Testis (tissue), 3 donors: ENCODE results near the gene ABCA12. TPM values are rescaled to one million over a fixed set of nuclear protein-coding genes. Genes with fewer than 3 reads are reported as not detected.

ENCODE experiments used
- DNase-seq: peaks from one replicate; pipeline ENCODE4 v3.0.0-alpha.2; 2019
- H3K27ac ChIP-seq, 2 donors: fragments of 200-600 bp; sonication (generic); one replicate each; pipeline ENCODE4 v1.5.1; 2019
- H3K27me3 ChIP-seq: fragments of 200-600 bp; sonication (generic); one replicate; pipeline ENCODE4 v1.5.1; 2019
- H3K36me3 ChIP-seq: fragments of 200-600 bp; sonication (generic); one replicate; pipeline ENCODE4 v1.5.1; 2017; ENCODE audit warnings: low read depth; ENCODE audit errors: missing control alignments
- H3K4me1 ChIP-seq: fragments of 200-600 bp; sonication (generic); one replicate; pipeline ENCODE4 v1.5.1; 2019
- H3K4me3 ChIP-seq, 2 donors: fragments of 200-600 bp; sonication (generic); one replicate each; pipeline ENCODE4 v1.5.1; 2017 to 2019
- H3K9me3 ChIP-seq: fragments of 200-600 bp; sonication (generic); one replicate; pipeline ENCODE4 v1.5.1; 2017
- CTCF ChIP-seq, 3 experiments: fragments of 450-650 bp in 2 of 3; fragments of 200-600 bp in 1 of 3; sonication (generic) in 1 of 3; IDR thresholded peaks; one replicate each; pipeline ENCODE4 v1.5.1; 2016 to 2019; ENCODE audit warnings: antibody characterized with exemption in 3 of 3, mild to moderate bottlenecking in 2 of 3, moderate library complexity in 1 of 3
- POLR2A ChIP-seq: fragments of 450-650 bp; IDR thresholded peaks from one replicate; pipeline ENCODE4 v1.6.1; 2017; ENCODE audit warnings: antibody characterized with exemption, mild to moderate bottlenecking, moderate library complexity
- WGBS, 2 donors: methylation state at CpG; one replicate each; pipeline ENCODE4 v1.1.5; 2018; 5-methylcytosine and 5-hydroxymethylcytosine counted together
- intact Hi-C: fragments of 100-400 bp; cut with DNase I; formaldehyde crosslinking; loops from one replicate; pipeline ENCODE4 v1.15.1; 2023; ENCODE audit warnings: low total_unique reads
- polyA plus RNA-seq: library from polyadenylated mRNA; stranded (reverse); fragments of 350-450 nt; fragmentation: Illumina TruSeq; extraction: RNeasy Lipid Tissue Mini Kit (QIAGEN cat#74804); gene quantifications from one replicate; pipeline ENCODE4 v1.2.3, GENCODE V29; 2014; ENCODE audit warnings: low read depth, low replicate concordance; ENCODE audit not compliant: insufficient read depth
- total RNA-seq, 2 donors: library from RNA; depleted of rRNA; stranded (reverse); fragments of >200 nt; gene quantifications; one replicate each; pipeline ENCODE4 v1.2.3, GENCODE V29; 2016

The ABCA12 gene
- total and polyA plus RNA-seq, 3 donors from 2014 or later: 1.4 to 1.8 (median 1.6) TPM

GRCh38 chr2:215038421-215038820 lies 100.0 kb downstream of the ABCA12 start:
- no peaks in the 10 kb centered on the region for H3K9me3 ChIP-seq
- no peak for TF ChIP-seq CTCF (IDR thresholded peaks at IDR 0.05)
- H3K4me3 ChIP-seq: no peak overlapping the region
- no peak for DNase-seq
- H3K27me3 ChIP-seq: no peaks in the 10 kb centered on the region
- intact Hi-C loops: no loop called here
- no peak overlapping the region for H3K27ac ChIP-seq
- no peaks in the 10 kb centered on the region for H3K4me1 ChIP-seq
- no peaks in the 10 kb centered on the region for H3K36me3 ChIP-seq
- 73 to 76% methylated on average over 3 of the region's 3 CpGs for WGBS, 2 donors

GRCh38 chr2:215036314-215036713 lies 102.1 kb downstream of the ABCA12 start:
- TF ChIP-seq CTCF (IDR thresholded peaks at IDR 0.05) (no peak), POLR2A (no peak)
- Histone ChIP-seq H3K4me3 (no peak overlapping the region), H3K36me3 (no peaks in the 10 kb centered on the region), H3K27ac (no peak overlapping the region), H3K4me1 (no peaks in the 10 kb centered on the region), H3K27me3 (no peaks in the 10 kb centered on the region), H3K9me3 (no peaks in the 10 kb centered on the region)
- DNase-seq: no peak
- intact Hi-C loops: no loop called here
- 90 to 96% methylated on average over 1 of the region's 1 CpG for WGBS, 2 donors

GRCh38 chr2:215034154-215034553 lies 104.3 kb downstream of the ABCA12 start:
- Histone ChIP-seq H3K4me1 (no peaks in the 10 kb centered on the region), H3K36me3 (no peaks in the 10 kb centered on the region), H3K27me3 (no peaks in the 10 kb centered on the region), H3K4me3 (no peak overlapping the region), H3K27ac (no peak overlapping the region), H3K9me3 (no peaks in the 10 kb centered on the region)
- WGBS, 2 donors: 72 to 73% methylated on average over 3 of the region's 3 CpGs
- intact Hi-C loops: no loop called here
- no peak for TF ChIP-seq POLR2A
- TF ChIP-seq CTCF (IDR thresholded peaks at IDR 0.05): no peak
- DNase-seq: no peak

GRCh38 chr2:215032153-215032552 lies 106.3 kb downstream of the ABCA12 start:
- no peaks in the 10 kb centered on the region for H3K9me3 ChIP-seq
- H3K27ac ChIP-seq: no peak overlapping the region
- H3K27me3 ChIP-seq: no peaks in the 10 kb centered on the region
- WGBS, 2 donors: 86 to 93% methylated on average over 2 of the region's 2 CpGs
- TF ChIP-seq CTCF (IDR thresholded peaks at IDR 0.05) (no peak), POLR2A (no peak)
- no peaks in the 10 kb centered on the region for H3K4me1 ChIP-seq
- no peaks in the 10 kb centered on the region for H3K36me3 ChIP-seq
- intact Hi-C loops: no loop called here
- no peak overlapping the region for H3K4me3 ChIP-seq
- no peak for DNase-seq

- H3K27me3 ChIP-seq: no peaks in the 10 kb centered on the region
- intact Hi-C loops: no loop called here
- no peaks in the 10 kb centered on the region for H3K9me3 ChIP-seq
- H3K4me3 ChIP-seq: no peak overlapping the region
- no peak for DNase-seq
- H3K27ac ChIP-seq: no peak overlapping the region
- 72 to 81% methylated on average over 2 of the region's 2 CpGs for WGBS, 2 donors
- TF ChIP-seq POLR2A: no peak
- TF ChIP-seq CTCF (IDR thresholded peaks at IDR 0.05): no peak
- no peaks in the 10 kb centered on the region for H3K36me3 ChIP-seq
- H3K4me1 ChIP-seq: no peaks in the 10 kb centered on the region
These were observed 107.1 kb downstream of the ABCA12 start for GRCh38 chr2:215031321-215031720.
